GM19239 (cell line): ENCODE measurements around the gene PLAAT1.

Experiments used
- DNase-seq: peaks from one replicate; pipeline ENCODE4 v3.0.0; 2011; ENCODE audit warnings: low spot score; ENCODE audit not compliant: insufficient read length
- FAIRE-seq: peaks from 2 replicates; lab custom pipeline; 2011; peaks lifted over from hg19 to GRCh38; lab: Jason Lieb, UNC

PLAAT1 gene

GRCh38 chr3:193240850-193241706 is at the start of gene PLAAT1:
Gene PLAAT1, plus strand, starts transcription at chr3:193241222. Its CDS starts 14,429 bp downstream, at chr3:193255651.
- DNase-seq (peak; percentile 41), FAIRE-seq (no peak)

- FAIRE-seq, result no peak
- no peak for DNase-seq
These were observed 46.7 kb upstream of the PLAAT1 start for GRCh38 chr3:193194371-193194770.

- DNase-seq (no peak), FAIRE-seq (no peak)
These were observed 44.3 kb upstream of the PLAAT1 start for GRCh38 chr3:193196746-193197145.

- DNase-seq (no peak), FAIRE-seq (no peak)
These were observed 33.4 kb upstream of the PLAAT1 start for GRCh38 chr3:193207290-193208273.

GRCh38 chr3:193210618-193211017 is 30.4 kb upstream of the PLAAT1 start:
- DNase-seq (no peak), FAIRE-seq (no peak)

- FAIRE-seq (no peak), DNase-seq (no peak)
These were observed 29.8 kb upstream of the PLAAT1 start for GRCh38 chr3:193211173-193211572.

GRCh38 chr3:193211984-193212383 is 29.0 kb upstream of the PLAAT1 start:
- no peak for FAIRE-seq

GRCh38 chr3:193212844-193213243 is 28.2 kb upstream of the PLAAT1 start:
- no peak for FAIRE-seq
- no peak for DNase-seq

More at GRCh38 chr3:193211984-193212383, 29.0 kb upstream of the PLAAT1 start:
- no peak for DNase-seq

GRCh38 chr3:193214445-193214844 is 26.6 kb upstream of the PLAAT1 start:
- FAIRE-seq (no peak), DNase-seq (no peak)

- DNase-seq (no peak), FAIRE-seq (no peak)
These were observed 15.5 kb upstream of the PLAAT1 start for GRCh38 chr3:193225302-193226125.

- FAIRE-seq, result no peak
- DNase-seq, result no peak
These were observed 12.8 kb upstream of the PLAAT1 start for GRCh38 chr3:193228206-193228605.

GRCh38 chr3:193229851-193230420 is 11.1 kb upstream of the PLAAT1 start:
- FAIRE-seq (no peak), DNase-seq (no peak)

- no peak for FAIRE-seq
These were observed 10.4 kb upstream of the PLAAT1 start for GRCh38 chr3:193230610-193231009.

GRCh38 chr3:193231201-193231600 is 9.8 kb upstream of the PLAAT1 start:
- DNase-seq, result no peak
- no peak for FAIRE-seq

More at GRCh38 chr3:193230610-193231009, 10.4 kb upstream of the PLAAT1 start:
- no peak for DNase-seq

- FAIRE-seq, result no peak
- DNase-seq, result no peak
These were observed 4.4 kb upstream of the PLAAT1 start for GRCh38 chr3:193236599-193236998.

- FAIRE-seq, result no peak
- no peak for DNase-seq
These were observed 4.0 kb upstream of the PLAAT1 start for GRCh38 chr3:193237030-193237429.

GRCh38 chr3:193240436-193240849 is 579 bp upstream of the PLAAT1 start:
- FAIRE-seq (no peak), DNase-seq (no peak)

- no peak for DNase-seq
- FAIRE-seq, result no peak
These were observed 694 bp downstream of the PLAAT1 start for GRCh38 chr3:193241716-193242115.

- no peak for DNase-seq
- no peak for FAIRE-seq
These were observed 2.5 kb downstream of the PLAAT1 start for GRCh38 chr3:193243571-193243970.
